Keratinocyte (primary cell): ENCODE results near the gene NEURL4. TPM values are rescaled to one million over a fixed set of nuclear protein-coding genes. Genes with fewer than 3 reads are reported as not detected.

Experiments
- DNase-seq: peaks from one replicate; pipeline ENCODE4 v3.0.0-alpha.2; 2011; ENCODE audit warnings: low read depth, missing footprints, low spot score
- FAIRE-seq: peaks from 2 replicates; lab custom pipeline; 2011; peaks lifted over from hg19 to GRCh38; lab: Jason Lieb, UNC
- H2AFZ ChIP-seq: 2 replicates; pipeline ENCODE4 v1.6.0; 2012; ENCODE audit warnings: low read length, control low read depth, inconsistent platforms; ENCODE audit not compliant: control insufficient read depth
- H3K27ac ChIP-seq: 2 replicates; pipeline ENCODE4 v1.5.1; 2011; ENCODE audit warnings: low read length; ENCODE audit not compliant: control insufficient read depth, insufficient read depth
- H3K27me3 ChIP-seq: 3 replicates; pipeline ENCODE4 v1.6.0; 2011; ENCODE audit warnings: low read length; ENCODE audit not compliant: control insufficient read depth, insufficient read depth; ENCODE audit errors: extremely low read depth
- H3K36me3 ChIP-seq, 2 experiments: 2 replicates in 1 of 2; 3 replicates in 1 of 2; pipeline ENCODE4 v1.5.1; 2011; ENCODE audit warnings: low read length in 2 of 2, mild to moderate bottlenecking in 1 of 2; ENCODE audit not compliant: control insufficient read depth in 2 of 2, insufficient read depth in 2 of 2; ENCODE audit errors: extremely low read depth in 1 of 2
- H3K4me1 ChIP-seq: 3 replicates; pipeline ENCODE4 v1.5.1; 2011; ENCODE audit warnings: low read length; ENCODE audit not compliant: control insufficient read depth, insufficient read depth; ENCODE audit errors: extremely low read depth
- H3K4me2 ChIP-seq: 3 replicates; pipeline ENCODE4 v1.6.0; 2011; ENCODE audit warnings: low read depth, low read length; ENCODE audit not compliant: control insufficient read depth, insufficient read depth; ENCODE audit errors: extremely low read depth
- H3K4me3 ChIP-seq, 3 experiments: fragments of 200-600 bp in 1 of 3; sonication (generic) in 1 of 3; 2 replicates in 2 of 3; 3 replicates in 1 of 3; pipeline ENCODE4 v1.5.1; 2011 to 2016; ENCODE audit warnings: low read length in 3 of 3, mild to moderate bottlenecking in 3 of 3, control low read depth in 2 of 3, inconsistent platforms in 1 of 3, low read depth in 1 of 3, mixed read lengths in 1 of 3, mixed run types in 1 of 3, moderate library complexity in 1 of 3; ENCODE audit not compliant: control insufficient read depth in 2 of 3, insufficient read depth in 2 of 3; ENCODE audit errors: extremely low read depth in 1 of 3
- H3K79me2 ChIP-seq: 2 replicates; pipeline ENCODE4 v1.6.0; 2012; ENCODE audit warnings: low read length; ENCODE audit not compliant: control insufficient read depth, insufficient read depth
- H3K9ac ChIP-seq: 3 replicates; pipeline ENCODE4 v1.6.0; 2011; ENCODE audit warnings: low read length; ENCODE audit not compliant: control insufficient read depth, insufficient read depth; ENCODE audit errors: extremely low read depth
- H3K9me1 ChIP-seq: 3 replicates; pipeline ENCODE4 v1.6.0; 2011; ENCODE audit warnings: low read length; ENCODE audit not compliant: control insufficient read depth, insufficient read depth; ENCODE audit errors: extremely low read depth
- H3K9me3 ChIP-seq: 2 replicates; pipeline ENCODE4 v1.5.1; 2012; ENCODE audit warnings: low read depth, low read length; ENCODE audit not compliant: control insufficient read depth
- H4K20me1 ChIP-seq: 3 replicates; pipeline ENCODE4 v1.6.0; 2011; ENCODE audit warnings: low read length; ENCODE audit not compliant: control insufficient read depth, insufficient read depth; ENCODE audit errors: extremely low read depth
- EZH2 ChIP-seq: IDR thresholded peaks from one replicate; pipeline ENCODE4 v1.6.1; 2012; ENCODE audit warnings: inconsistent platforms, mild to moderate bottlenecking, low read length, moderate library complexity
- dilution Hi-C: fragments of 300-500 bp; cut with MboI; formaldehyde crosslinking; loops from one replicate; pipeline ENCODE4 v1.7.0; 2020; ENCODE audit warnings: low sequenced_read_pairs; ENCODE audit not compliant: extremely low pct_ligation_motif_present
- polyA plus RNA-seq, 5 experiments: library from polyadenylated mRNA; depleted of rRNA in 3 of 5; stranded (reverse) in 3 of 5; stranded (forward) in 1 of 5; unstranded in 1 of 5; fragments of >200 nt; gene quantifications; 1 replicate in 1 of 5; 2 replicates in 3 of 5; 3 replicates in 1 of 5; pipeline versions ENCODE4 v1.2.1 to v1.2.3, GENCODE V29; 2011 to 2012; ENCODE audit warnings: missing spikeins in 2 of 5, low read depth in 1 of 5, low replicate concordance in 1 of 5
- TF ChIP-seq, protein P1 (sequence below), 3 experiments: IDR thresholded peaks in 1 of 3; conservative IDR thresholded peaks in 1 of 3; optimal IDR thresholded peaks in 1 of 3; 2 replicates in 2 of 3; 3 replicates in 1 of 3; pipeline versions ENCODE3 to v1.5.1; 2011; ENCODE audit warnings: low read length in 3 of 3, mild to moderate bottlenecking in 3 of 3, moderate library complexity in 2 of 3, control low read depth in 1 of 3, inconsistent platforms in 1 of 3; ENCODE audit not compliant: insufficient read depth in 2 of 3; ENCODE audit errors: extremely low read depth in 1 of 3

The NEURL4 gene
- polyA plus RNA-seq, 1 donor (not counting 4 experiments of a cell fraction or from before 2014, with no cell fraction given) = 11.3 TPM

DNA sequence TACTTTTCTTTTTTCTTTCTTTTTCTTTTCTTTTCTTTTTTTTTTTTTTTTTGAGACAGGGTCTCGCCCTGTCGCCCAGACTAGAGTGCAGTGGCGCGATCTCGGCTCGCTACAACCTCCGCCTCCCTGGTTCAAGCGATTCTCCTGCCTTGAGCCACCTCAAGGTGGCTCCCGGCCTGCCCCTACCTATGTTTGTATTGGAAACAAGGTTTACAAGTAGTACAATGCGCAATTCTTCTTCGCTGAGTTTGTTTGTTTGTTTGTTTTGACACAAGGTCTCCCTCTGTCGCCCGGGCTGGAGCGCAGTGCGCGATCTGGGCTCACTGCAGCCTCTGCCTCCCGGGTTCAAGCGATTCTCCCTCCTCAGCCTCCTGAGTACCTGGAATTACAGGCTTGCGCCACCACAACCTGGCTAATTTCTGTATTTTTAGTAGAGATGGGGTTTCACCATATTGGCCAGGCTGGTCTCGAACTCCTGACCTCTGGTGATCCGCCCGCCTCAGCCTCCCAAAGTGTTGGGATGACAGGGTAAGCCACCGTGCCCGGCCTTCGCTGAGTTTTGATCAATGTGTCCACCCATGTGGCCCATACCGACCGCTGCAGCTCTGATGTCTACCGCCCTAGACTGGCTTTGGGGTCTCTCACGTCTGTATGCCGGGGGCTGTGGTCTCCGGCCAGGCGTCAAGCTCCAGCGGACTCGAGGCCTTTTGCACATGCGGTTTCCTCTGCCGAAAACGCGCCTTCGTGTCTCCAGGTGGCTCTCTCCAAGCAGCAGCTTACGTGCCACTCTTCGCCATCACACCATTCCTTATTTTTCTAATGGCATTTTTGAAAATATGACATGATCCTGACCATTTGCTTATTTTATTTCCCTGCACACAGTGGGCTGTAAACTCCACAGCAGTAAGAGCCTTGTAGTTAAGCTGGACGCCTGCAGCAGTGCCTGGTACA is 33.6 kb downstream of the NEURL4 start:
- Histone ChIP-seq H3K4me2 (peak overlapping the region; percentile 73), H3K9ac (no peak overlapping the region), H3K27ac (no peak overlapping the region), H3K9me1 (no peaks in the 10 kb centered on the region), H3K4me3 (peak overlapping the region in 1 of 3 experiments; percentile 37), H3K79me2 (no peaks in the 10 kb centered on the region), H3K27me3 (peaks cover 33% of the 10 kb centered on the region), H3K36me3 (no peaks in the 10 kb centered on the region), H3K9me3 (no peaks in the 10 kb centered on the region), H2AFZ (no peak overlapping the region), H3K4me1 (peaks cover 23% of the 10 kb centered on the region), H4K20me1 (peaks cover 2% of the 10 kb centered on the region)
- FAIRE-seq = no peak
- DNase-seq = no peak
- dilution Hi-C loops = no loop called here
- TF ChIP-seq, protein P1, sequence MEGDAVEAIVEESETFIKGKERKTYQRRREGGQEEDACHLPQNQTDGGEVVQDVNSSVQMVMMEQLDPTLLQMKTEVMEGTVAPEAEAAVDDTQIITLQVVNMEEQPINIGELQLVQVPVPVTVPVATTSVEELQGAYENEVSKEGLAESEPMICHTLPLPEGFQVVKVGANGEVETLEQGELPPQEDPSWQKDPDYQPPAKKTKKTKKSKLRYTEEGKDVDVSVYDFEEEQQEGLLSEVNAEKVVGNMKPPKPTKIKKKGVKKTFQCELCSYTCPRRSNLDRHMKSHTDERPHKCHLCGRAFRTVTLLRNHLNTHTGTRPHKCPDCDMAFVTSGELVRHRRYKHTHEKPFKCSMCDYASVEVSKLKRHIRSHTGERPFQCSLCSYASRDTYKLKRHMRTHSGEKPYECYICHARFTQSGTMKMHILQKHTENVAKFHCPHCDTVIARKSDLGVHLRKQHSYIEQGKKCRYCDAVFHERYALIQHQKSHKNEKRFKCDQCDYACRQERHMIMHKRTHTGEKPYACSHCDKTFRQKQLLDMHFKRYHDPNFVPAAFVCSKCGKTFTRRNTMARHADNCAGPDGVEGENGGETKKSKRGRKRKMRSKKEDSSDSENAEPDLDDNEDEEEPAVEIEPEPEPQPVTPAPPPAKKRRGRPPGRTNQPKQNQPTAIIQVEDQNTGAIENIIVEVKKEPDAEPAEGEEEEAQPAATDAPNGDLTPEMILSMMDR (optimal IDR thresholded peaks at IDR 0.05 in 1 of 3, IDR thresholded peaks at IDR 0.05 in 1 of 3, conservative IDR thresholded peaks at IDR 0.05 in 1 of 3; ENCODE audit: extremely low read depth in 1 of 3, insufficient read depth in 2 of 3, low read length in 3 of 3) = no peak
- TF ChIP-seq EZH2 = no peak

DNA sequence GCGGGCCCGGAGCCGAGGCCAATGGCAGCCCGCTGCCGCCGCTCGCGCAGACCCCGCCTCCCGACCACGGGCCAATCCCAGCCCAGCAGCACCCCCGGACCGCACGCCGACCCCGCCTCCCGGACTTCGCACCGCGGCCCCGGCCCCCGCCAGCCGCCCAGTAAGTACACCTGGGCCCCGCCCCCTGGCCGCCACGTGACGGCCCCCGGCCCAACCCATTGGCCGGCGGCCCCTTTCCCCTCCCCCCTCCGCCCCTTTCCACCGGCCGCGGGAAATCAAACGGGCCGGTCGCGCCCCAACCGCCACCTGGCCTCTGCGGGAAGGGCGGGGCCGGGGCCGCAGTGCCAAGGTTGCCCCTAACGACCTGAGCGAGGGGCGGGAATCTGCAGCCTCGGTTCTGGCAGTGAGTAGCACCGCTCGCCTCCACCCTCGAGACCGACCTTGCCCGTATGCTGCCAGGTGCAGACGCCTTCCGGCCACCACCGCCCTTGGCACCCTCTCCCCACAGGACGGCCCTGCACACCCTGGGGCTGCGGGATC is 34.5 kb downstream of the NEURL4 start, which contains the start of gene YBX2:
TSS of gene YBX2 (minus strand) at position 26 of the 540 bp plus-strand sequence. CDS start 139 bp downstream, outside the sequence.
- DNase-seq (no peak), FAIRE-seq (no peak)
- Histone ChIP-seq H4K20me1 (peaks cover 2% of the 10 kb centered on the region), H3K9me3 (no peaks in the 10 kb centered on the region), H3K4me3 (peak within 1 kb of the TSS; percentile 15 to 37 (median 25)), H3K27ac (no peak within 1 kb of the TSS), H3K4me1 (peaks cover 23% of the 10 kb centered on the region), H2AFZ (peak within 1 kb of the TSS; percentile 39), H3K27me3 (peaks cover 36% of the 10 kb centered on the region), H3K9ac (no peak within 1 kb of the TSS), H3K9me1 (no peaks in the 10 kb centered on the region), H3K36me3 (no peaks in the 10 kb centered on the region), H3K4me2 (peak within 1 kb of the TSS; percentile 73), H3K79me2 (no peaks in the 10 kb centered on the region)
- no peak for TF ChIP-seq EZH2
- TF ChIP-seq, protein P1 (optimal IDR thresholded peaks at IDR 0.05 in 1 of 3, IDR thresholded peaks at IDR 0.05 in 1 of 3, conservative IDR thresholded peaks at IDR 0.05 in 1 of 3; ENCODE audit: extremely low read depth in 1 of 3, insufficient read depth in 2 of 3, low read length in 3 of 3) = no peak
- dilution Hi-C loops = no loop called here
